Stimulated activated CD4-positive, alpha-beta T cell treated with anti-CD3 and anti-CD28 coated beads, Interleukin-4, amount 100 ng/mL, for 4 hours (primary cell): ENCODE data around the gene NKX3-2.
"Not testable (repeated sequence)": the region's sequence is repeated elsewhere in the genome, so short reads cannot be mapped to it uniquely, and the experiment has no call there.

Experiments used
- DNase-seq, 2 experiments: peaks; one replicate each; pipeline ENCODE4 v3.0.0-alpha.2; 2020

Gene NKX3-2

DNA sequence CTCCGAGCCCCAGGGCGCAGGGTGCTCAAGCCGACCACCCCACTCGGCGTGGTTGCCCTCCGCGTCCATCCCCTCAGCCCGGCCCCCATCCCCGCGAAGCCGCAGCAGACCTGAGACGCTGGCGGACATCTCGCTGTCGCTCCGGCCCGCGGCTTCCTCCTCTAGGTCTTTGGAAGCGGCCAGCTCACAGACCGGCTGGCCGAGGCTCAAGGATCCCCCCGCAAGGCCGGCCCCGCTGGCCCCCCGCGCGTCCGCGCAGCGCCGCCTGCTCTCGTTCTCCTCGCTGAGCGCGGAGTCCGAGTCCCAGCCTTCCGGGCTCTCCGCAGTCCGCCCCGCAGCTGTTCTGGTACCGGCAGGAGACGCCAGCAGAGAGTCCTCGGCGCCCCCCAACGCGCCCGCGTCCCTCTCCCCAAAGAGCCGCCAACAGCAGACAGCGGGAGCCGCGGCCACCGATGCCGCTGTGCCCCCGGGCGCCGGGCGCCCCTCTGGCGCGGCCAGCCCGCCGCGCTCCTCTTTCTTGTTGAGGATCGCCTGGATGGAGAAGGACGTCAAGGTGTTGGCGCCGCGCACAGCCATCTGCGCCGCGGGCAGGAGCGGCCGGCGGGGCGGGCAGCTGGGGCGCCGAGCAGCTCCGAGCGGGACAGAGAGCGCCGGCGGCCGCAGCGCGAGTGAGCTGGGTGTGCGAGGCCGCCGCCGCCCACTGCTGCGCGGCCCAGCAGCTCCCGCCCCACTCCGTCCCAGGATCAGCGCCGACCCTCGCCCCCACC is at the start of gene NKX3-2:
Gene NKX3-2, minus strand, starts transcription at position 670 of the 767 bp plus-strand sequence. Its CDS starts 94 bp downstream, at position 576.
- DNase-seq = no peak

DNA sequence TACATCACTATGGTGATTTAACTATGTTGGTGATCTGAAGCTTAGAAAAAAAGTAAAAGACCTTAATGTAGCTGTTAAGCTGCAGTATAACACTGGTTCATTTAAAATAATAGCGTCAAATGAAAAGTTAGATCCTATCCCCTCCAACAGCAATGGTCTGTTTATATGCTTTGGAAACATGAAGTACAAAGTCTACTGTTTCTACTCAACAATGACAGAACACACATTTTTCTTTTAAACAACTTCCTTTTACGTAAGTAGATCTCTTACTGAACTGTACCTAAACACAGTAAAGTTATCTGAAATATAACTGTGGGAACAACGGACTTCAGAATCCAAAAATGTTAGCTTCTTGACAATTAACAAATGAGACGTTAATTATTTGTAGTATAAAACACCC is 47.9 kb upstream of the NKX3-2 start:
- DNase-seq = no peak

DNA sequence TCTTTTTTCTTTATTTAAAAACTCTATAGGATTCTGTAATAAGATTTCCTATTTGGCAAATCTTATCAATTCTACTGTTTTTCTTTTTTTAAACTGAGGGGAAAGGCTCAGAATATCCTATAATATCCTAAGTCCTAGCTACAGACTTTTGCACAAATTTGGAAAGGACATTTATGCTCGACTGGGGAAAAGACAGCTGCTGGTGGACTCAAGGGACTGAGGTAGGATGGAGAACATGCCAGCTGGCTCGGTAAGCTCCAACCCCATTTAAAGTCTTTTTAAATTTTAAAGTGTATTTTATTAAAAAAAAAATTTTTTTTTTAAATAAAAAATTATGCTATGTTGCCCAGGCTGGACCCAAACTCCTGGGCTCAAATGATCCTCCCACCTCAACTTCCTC is 46.5 kb upstream of the NKX3-2 start:
- DNase-seq = no peak

DNA sequence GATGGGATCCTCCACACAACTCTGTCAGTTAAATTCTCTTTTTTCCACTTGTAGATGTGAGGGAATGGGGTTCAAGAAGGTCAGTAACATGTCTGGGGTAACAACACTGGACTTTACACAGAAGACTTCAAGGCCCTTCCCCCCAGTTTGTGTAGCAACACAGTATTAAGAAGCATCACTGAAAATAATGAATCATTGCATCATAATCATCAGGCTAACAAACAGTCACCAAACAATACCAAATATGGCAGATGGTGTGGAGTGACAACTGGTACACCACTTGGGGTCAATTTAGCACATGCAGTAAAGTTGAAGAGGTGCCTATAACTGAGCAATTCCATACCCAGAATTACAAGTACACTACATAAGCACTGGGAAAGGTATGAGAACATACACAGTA is 44.6 kb upstream of the NKX3-2 start:
- DNase-seq = no peak

DNA sequence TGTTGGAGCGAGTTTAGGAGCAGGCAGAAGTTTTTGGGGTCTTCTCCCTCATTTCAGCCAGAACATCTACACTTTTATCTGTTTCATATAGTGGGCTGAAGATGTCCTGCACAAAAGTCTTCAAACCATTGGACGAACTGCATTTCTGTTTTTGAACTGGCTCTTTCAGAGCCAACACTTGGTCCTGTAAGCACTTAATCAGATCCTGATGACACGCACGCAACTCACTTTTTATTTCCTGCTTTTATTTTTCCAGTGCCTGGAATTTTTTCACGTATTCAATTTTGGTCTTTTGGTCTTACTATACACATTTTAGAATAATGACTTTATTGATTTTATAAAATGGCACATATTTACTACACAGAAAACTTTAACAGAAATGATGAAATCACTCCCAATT is 40.2 kb upstream of the NKX3-2 start:
- DNase-seq = no peak

DNA sequence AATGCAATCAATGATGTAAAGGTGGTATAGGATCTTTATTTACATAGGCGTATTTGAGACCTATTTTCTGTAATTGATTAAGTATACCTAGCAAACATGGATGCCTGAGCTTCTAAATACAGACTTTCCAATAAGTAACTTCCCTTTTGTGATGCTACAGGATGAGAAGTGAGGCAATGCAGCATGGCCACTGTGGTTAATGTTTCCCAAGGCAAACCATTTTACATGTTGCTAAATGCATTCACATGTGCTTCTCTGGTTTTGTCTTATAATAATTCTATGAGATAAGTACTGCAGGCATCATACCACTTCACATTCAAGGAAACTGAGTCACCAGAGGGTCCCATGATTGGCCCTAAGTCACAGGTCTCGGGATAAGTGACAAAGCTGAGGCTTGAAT is 35.7 kb upstream of the NKX3-2 start:
- DNase-seq = no peak

DNA sequence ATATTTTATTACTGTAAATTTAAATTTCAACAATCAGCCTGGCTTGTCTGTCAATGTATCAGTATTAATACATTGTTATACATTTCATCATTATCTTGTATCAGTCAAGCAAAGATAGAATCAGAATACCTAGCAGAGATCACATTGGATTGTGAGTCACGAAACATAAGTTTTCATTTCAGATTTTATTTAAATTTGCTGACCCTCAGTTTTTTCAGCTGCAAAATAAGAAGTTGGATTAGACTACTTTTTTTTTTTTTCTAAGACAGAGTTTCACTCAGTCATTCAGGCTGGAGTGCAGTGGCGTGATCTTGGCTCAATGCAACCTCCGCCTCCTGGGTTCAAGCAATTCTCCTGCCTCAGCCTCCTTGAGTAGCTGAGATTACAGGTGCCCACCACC is 33.4 kb upstream of the NKX3-2 start:
- DNase-seq = no peak

DNA sequence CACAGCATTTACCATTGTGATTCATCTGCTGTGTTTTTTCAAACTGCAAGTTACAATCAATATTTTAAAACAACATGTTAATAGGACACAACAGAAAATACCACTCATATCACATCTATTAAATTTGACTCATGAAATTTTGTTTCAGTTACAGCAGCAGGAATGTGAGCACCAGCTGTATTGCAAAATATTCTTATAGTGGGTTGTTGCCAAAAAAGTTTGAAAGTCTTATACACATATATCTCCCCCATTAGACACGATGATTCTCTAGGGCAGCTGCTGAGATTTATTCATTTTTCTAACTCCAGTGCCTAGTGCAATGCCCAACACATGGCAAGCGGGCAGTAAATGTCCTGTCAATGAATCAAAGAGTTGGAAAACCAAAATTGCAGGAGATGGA is 26.6 kb upstream of the NKX3-2 start:
- DNase-seq = no peak

DNA sequence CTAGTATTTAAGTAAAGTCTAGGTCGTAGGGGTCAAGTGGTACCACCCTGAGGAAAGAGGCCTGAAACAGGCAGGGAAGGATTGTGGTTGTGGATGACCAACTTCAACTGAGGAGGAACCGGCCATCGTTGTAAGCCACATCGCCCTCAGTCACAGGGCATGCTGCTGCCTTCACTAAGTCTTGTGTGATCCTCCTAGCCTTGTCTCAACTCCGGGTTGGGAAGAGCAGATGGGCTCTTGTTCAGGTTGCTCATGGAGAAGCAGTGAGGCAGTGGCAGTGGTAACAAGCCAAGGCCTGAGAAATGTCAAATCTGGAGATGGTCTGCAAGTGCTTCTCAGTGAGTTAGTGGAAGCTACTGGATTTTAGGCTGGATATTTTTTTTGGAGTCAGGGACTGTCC is 22.8 kb upstream of the NKX3-2 start:
- no peak for DNase-seq

DNA sequence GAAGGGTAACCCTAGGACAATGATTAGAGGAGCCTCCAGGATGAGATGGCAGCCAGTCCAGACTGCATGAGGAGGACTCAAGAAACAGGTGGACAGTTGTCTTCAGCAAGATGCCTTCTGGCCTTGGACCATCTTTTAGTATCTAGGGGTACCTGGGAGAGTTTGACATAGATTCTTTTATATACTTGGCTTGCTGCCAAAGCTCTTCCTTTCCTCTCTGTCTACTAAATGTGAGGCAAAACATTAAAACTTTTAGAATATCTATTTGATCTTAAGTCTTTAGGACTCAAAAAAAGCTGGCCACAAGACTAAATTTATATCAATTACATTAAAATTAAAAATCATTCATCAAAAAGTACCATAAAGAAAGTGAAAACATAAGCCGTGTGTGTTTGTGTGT is 18.6 kb upstream of the NKX3-2 start:
- DNase-seq = no peak

DNA sequence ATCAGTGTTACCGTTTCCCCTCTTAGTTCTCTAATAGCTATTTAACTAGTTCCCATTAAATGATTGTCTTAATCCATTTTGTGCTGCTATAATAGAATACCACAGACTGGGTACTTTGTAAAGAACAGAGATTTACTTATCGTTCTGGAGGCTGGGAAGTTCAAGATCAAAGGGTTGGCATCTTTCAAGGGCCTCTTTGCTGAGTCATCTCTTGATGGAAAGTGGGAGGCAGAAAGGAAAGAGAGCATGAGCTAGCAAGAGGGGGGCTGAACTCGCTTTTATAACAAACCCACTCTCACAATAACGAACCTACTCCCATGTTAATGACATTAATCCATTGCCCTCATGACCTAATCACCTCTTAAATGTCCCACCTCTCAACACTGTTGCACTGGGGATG is 17.4 kb upstream of the NKX3-2 start:
- no peak for DNase-seq

DNA sequence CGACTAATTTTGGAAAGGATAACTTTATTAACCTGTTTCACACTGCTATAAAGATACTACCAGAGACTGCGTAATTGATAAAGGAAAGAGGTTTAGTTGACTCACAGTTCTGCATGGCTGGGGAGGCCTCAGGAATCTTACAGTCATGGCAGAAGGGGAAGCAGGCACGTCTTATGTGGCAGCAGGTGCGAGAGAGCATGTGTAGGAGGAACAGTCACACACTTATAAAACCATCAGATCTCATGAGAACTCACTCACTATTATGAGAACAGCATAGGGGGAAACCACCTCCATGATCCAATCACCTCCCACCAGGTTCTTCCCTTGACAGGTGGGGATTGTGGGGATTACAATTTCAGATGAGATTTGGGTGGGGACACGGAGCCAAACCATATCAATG is 15.8 kb upstream of the NKX3-2 start:
- not testable (repeated sequence) for DNase-seq

DNA sequence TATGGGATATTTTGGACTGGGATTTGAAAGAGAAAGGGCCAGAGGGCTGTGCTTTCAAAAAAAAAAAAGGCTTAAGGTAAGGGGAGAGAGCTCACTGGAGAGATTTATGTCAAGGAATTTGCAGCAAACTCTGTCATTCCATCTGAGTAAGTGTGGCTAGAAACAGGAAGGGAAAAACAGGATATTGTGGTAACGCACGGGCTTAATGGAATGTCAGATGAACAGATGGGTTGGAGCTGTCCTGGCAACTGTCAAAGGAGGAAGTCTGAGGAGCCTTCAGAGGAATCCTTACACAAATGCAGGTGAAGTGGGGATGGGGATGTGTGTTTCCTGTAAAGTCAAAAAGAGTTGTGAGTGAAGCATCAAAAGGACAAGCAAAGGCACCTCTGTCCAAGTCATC is 15.1 kb upstream of the NKX3-2 start:
- DNase-seq = no peak

DNA sequence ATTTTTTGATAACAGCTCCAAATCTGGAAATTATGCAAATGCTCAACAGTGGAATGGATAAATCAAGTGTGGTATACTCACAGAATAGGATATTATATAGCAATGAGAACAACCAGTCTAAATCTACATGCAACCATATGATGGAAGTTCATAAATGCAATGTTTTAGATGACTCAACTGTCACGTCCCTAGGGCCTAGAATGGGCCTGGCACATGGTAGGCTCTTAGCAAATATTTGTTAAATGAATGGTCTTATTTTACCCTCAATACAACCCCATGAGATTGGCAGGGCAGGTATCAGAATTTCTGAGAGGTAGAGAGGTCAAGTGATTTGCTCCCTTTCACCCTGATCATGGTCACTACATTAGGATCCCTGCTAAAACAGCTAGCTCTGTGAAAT is 14.6 kb upstream of the NKX3-2 start:
- DNase-seq = no peak

DNA sequence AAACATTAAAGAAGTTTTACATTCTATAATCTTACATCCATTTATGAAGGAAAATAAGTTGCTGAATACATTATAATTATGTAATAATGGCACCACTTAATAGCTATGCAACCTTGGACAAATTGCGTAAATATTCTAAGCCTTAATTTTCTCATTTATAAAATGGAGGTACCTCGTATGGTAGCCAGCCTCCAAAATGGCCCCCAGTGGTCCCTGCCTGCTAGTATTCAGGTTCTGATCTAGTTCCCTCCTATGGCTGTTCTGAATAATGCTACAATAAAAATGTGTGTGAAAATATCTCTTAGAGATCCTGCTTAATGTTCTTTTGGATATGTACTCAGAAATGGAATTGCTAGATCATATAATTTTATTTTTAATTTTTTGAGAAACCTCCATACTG is 11.0 kb upstream of the NKX3-2 start:
- no peak for DNase-seq

DNA sequence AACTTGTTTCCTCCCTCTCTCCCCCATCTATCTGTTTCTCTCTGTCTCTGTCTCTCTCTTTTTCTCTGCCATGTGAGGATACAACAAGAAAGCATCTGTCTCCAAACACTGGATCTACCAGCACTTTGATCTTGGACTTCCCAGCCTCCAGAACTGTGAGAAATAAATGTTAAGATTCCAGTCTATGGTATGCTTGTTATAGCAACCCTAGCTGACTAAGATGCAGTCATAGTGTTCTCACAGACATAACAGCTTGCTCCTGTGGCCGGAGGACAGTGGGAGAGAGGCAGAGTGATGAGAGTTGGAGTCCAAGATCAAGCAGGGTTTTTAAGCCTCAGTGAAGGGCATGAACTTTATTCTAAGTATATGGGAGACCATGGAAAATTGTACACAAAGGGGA is 8.8 kb upstream of the NKX3-2 start:
- DNase-seq = no peak

DNA sequence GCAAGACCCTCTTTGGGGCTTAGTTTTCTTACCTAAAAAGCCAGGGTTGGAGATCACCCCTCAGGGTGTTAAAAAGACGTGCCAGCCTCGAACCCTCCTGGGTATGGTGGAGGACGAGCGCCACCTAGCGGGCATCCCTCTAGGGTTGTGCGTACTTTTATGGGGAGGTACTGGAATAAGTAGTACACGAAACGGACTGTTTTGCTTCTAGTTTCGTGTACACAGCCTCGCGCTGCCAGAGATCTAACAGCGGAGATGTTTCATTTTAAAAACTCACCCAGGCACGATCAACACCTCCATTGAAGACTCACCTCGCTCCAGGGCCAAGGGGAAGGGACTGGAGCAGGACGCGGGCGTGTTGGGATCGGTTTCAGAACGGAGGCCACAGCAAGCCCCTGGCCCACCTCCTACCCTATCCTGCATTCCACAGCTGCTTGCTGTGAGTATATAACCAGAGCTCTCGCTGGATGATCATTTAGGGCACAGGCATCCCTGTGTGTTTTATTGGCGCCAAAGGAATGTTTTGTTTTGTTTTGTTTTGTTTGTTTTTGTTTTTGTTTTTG is 4.8 kb upstream of the NKX3-2 start:
- peak; percentile 72 to 89 for DNase-seq

DNA sequence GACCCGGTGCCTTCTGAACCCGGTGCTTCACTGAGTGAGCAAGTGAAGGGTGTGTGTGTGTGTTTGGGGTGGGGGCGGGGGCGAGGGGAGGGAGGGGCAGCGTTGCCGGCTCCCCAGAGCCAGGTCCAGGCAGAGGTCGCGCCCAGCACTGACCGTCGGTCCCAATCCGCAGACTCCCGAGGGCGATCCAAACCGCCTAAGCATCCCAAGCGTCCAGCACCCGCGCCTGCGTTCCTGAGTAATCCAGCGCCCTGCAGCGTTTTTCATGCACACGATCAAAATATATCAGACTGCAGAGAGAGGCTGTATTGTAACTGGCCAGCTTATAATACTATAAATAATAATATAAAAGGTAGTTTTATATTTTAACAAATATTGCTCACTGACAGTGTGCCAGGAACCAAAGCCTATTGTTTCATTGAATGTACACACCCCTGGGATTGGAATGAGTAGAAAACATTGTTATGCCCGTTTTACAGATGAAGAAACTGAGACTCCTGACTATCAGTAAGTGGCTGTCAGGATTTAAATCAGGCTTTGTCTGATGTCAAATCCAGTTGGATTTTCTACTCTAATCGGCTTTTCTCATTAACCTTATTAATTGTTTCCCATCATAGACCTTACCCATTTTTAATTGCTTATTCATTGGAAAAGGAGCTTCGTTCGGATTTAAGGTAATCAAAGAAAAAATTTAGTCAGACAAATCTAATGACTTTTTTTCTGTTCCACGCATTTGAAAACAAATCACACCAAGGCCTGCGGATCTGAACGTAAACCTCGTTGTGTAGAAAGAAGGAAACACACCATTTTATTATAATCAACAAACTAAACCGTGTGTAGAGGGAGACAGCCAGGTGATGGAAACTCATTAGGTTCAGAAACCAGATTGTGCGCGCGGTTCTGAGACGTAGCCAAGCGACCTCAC is 4.0 kb upstream of the NKX3-2 start:
- DNase-seq = no peak

DNA sequence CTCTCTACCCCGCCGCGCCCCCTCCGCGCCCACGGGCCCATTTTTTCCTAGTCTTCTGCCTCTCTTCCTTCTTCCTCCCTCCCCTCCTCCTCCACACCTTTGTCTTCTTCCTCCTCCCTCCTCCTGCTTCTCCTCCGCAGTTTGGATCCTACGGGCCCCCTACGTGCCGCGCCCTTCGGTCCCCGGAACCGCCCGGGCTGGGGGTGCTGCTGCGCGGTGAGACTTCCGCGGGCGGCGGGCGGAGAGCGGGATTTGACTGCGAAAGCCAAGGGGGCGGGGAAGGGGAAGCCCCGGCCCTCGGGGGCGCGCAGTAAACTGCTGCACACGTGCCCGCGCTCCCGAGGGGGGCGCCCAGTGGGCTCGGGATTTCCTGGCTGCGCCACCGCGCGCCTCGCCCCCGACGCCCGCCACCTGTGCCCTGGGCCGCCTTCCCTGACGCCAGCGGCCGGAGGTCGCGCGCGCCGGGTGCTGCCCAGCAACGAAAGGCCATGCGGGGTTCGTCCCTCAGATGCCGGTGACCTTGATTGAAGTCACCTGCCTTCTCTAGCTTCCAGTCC is 3.3 kb upstream of the NKX3-2 start:
- DNase-seq = peak; percentile 40 to 46

DNA sequence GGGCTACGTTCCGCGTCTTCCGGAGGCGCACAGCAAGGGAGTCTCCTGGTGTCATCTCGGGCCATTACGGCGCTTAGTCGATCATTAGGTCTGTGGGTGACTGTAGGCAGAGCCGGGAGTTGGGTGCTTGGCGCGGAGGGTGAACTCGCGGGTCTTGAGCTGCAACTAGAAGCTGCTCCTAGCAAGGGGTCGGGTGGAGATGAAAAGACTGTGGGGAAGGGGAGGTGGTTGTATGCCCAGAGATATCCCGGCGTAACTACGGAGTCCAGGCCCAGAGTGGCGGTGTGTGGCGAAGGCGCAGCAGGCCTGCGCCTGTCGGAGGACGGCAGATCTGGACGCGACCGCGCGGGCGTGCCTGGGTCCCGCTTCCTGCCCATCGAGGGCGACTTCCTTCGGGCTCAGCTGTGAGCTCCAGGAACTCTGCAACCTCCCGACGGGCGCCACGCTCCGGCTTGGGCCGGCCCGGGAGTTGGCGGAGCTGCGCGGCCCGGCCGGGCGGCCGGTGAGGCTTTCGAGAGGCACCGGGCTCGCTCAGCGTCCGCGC is 2.7 kb upstream of the NKX3-2 start:
- DNase-seq = no peak

DNA sequence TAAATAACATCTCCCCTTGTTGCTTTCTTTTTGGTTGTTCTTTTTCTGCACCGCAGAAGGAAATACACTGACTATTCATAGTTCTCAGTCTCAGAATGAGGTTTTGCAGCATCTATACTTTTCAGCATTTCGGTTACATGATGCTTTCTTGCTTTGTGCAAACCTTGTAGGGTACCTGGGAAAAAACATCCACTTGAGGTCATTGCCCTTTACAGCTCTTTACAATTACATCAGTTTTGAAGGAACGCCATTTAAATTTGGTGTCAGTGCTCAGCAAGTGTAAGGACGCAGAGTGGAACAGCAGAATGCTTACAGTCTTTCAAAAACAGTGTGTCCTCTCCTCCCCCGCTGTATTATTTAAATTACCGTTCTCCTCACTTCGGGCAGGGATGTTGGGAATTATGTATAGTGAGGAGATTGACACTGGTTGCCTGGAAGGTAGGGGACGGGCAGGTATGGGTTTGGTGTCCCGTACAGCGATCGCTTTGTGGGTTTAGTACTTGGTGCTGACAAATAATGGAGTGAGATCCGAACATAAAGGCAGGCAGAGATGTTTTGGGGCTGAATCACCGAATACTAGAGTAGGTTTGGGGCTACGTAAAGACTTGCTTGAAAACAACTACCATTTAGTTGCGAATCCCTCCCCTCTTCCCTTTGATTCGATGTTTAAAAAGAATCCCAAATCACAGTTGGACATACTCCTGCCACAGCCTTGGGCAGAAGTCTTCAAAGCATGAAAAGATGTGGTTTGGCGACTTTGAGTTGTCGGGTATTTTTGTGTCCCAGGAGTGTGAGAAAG is 2.0 kb upstream of the NKX3-2 start:
- no peak for DNase-seq

DNA sequence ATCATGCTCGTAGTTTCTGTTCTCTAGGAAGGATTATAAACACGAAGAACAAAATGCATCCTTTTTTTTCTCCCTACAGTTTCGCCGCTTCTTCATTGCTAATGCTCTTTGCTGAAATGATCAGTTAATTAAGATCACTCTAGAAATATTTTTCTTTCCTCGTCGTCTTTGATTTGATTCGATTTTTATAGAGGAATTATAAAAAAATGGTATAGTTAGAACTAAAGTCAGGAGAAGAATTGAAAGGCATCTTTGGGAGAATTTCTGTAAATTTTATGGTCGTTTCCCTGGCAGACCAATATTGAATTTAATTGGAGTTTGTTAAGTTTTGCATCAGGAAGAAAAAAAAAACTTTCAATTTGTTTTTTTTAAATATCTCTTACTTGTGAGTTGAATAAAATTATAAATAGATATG is 1.1 kb upstream of the NKX3-2 start:
- no peak for DNase-seq
